Mesenchymal stem cell (in vitro differentiated cells and primary cell): ENCODE measurements around the gene SLC4A1.
A peak's percentile ranks its signal among the peaks of the same experiment; 100 is the strongest.

Experiments
- DNase-seq: peaks from one replicate; pipeline ENCODE4 v3.0.0-alpha.2; 2013
- H2AFZ ChIP-seq: one replicate; pipeline ENCODE4 v1.6.1; 2013; ENCODE audit warnings: low read depth, mild to moderate bottlenecking, control low read depth, inconsistent platforms, low read length, moderate library complexity
- H2AK5ac ChIP-seq: 2 replicates; pipeline ENCODE4 v1.6.1; 2013; ENCODE audit warnings: low read length, moderate library complexity, mild to moderate bottlenecking, inconsistent platforms; ENCODE audit not compliant: severe bottlenecking
- H2BK120ac ChIP-seq: one replicate; pipeline ENCODE4 v1.6.1; 2013; ENCODE audit warnings: low read depth, mild to moderate bottlenecking, inconsistent platforms, low read length, moderate library complexity
- H2BK12ac ChIP-seq, 2 experiments: one replicate each; pipeline ENCODE4 v1.6.1; 2013; ENCODE audit warnings: inconsistent platforms in 2 of 2, low read length in 2 of 2, mild to moderate bottlenecking in 2 of 2, moderate library complexity in 2 of 2, control low read depth in 1 of 2
- H2BK15ac ChIP-seq: one replicate; pipeline ENCODE4 v1.6.1; 2013; ENCODE audit warnings: mild to moderate bottlenecking, low read depth, inconsistent platforms; ENCODE audit not compliant: poor library complexity, severe bottlenecking
- H2BK5ac ChIP-seq: 2 replicates; pipeline ENCODE4 v1.6.1; 2013; ENCODE audit warnings: low read depth, mild to moderate bottlenecking, low read length, control low read depth, inconsistent platforms; ENCODE audit not compliant: poor library complexity, severe bottlenecking
- H3K14ac ChIP-seq, 2 experiments: one replicate each; pipeline ENCODE4 v1.6.1; 2013; ENCODE audit warnings: inconsistent platforms in 2 of 2, low read length in 2 of 2, control low read depth in 1 of 2, mild to moderate bottlenecking in 1 of 2, moderate library complexity in 1 of 2
- H3K18ac ChIP-seq, 2 experiments: one replicate each; pipeline ENCODE4 v1.6.1; 2013; ENCODE audit warnings: inconsistent platforms in 2 of 2, low read length in 2 of 2, control low read depth in 1 of 2, low read depth in 1 of 2, mild to moderate bottlenecking in 1 of 2
- H3K23ac ChIP-seq, 2 experiments: one replicate each; pipeline ENCODE4 v1.6.1; 2013; ENCODE audit warnings: inconsistent platforms in 2 of 2, low read length in 2 of 2, mild to moderate bottlenecking in 2 of 2, moderate library complexity in 2 of 2, control low read depth in 1 of 2
- H3K27ac ChIP-seq: 2 replicates; pipeline ENCODE4 v1.5.1; 2013; ENCODE audit warnings: mild to moderate bottlenecking, moderate library complexity, low read length, control low read depth, inconsistent platforms; ENCODE audit not compliant: poor library complexity, severe bottlenecking
- H3K27me3 ChIP-seq, 2 experiments: 2 replicates each; pipeline versions ENCODE4 v1.6.1 to v1.7.0; 2013; ENCODE audit warnings: low read length in 2 of 2, mild to moderate bottlenecking in 2 of 2, moderate library complexity in 2 of 2, control low read depth in 1 of 2, inconsistent platforms in 1 of 2; ENCODE audit not compliant: control insufficient read depth in 1 of 2, insufficient read depth in 1 of 2
- H3K36me3 ChIP-seq, 2 experiments: 2 replicates each; pipeline versions ENCODE4 v1.6.1 to v1.7.0; 2013; ENCODE audit warnings: low read length in 2 of 2, control low read depth in 1 of 2, inconsistent platforms in 1 of 2, low read depth in 1 of 2, mild to moderate bottlenecking in 1 of 2; ENCODE audit not compliant: insufficient read depth in 2 of 2, control insufficient read depth in 1 of 2
- H3K4ac ChIP-seq, 2 experiments: one replicate each; pipeline ENCODE4 v1.6.1; 2013; ENCODE audit warnings: inconsistent platforms in 2 of 2, low read length in 2 of 2, mild to moderate bottlenecking in 2 of 2, moderate library complexity in 2 of 2, control low read depth in 1 of 2, low read depth in 1 of 2
- H3K4me1 ChIP-seq: 2 replicates; pipeline ENCODE4 v1.6.1; 2013; ENCODE audit warnings: low read depth, low read length, control low read depth; ENCODE audit not compliant: control insufficient read depth, insufficient read depth
- H3K4me2 ChIP-seq: 2 replicates; pipeline ENCODE4 v1.6.1; 2013; ENCODE audit warnings: low read length, mild to moderate bottlenecking, inconsistent platforms; ENCODE audit not compliant: poor library complexity, severe bottlenecking
- H3K4me3 ChIP-seq, 2 experiments: 2 replicates each; pipeline versions ENCODE4 v1.5.1 to v1.7.0; 2013; ENCODE audit warnings: low read length in 2 of 2, mild to moderate bottlenecking in 2 of 2, control low read depth in 1 of 2, low read depth in 1 of 2; ENCODE audit not compliant: insufficient read depth in 1 of 2
- H3K79me1 ChIP-seq: replicated peaks from 2 replicates; pipeline ENCODE4 v1.6.1; 2013; ENCODE audit warnings: mild to moderate bottlenecking, control low read depth, low read length, inconsistent platforms; ENCODE audit not compliant: poor library complexity, severe bottlenecking
- H3K9ac ChIP-seq: 2 replicates; pipeline ENCODE4 v1.7.0; 2013; ENCODE audit warnings: mild to moderate bottlenecking, low read length, moderate library complexity
- H3K9me3 ChIP-seq: 2 replicates; pipeline ENCODE4 v1.7.0; 2013; ENCODE audit warnings: mild to moderate bottlenecking, low read length; ENCODE audit not compliant: control insufficient read depth
- H4K8ac ChIP-seq: one replicate; pipeline ENCODE4 v1.6.1; 2013; ENCODE audit warnings: inconsistent platforms, mild to moderate bottlenecking, low read length, moderate library complexity
- H4K91ac ChIP-seq: one replicate; pipeline ENCODE4 v1.6.1; 2013; ENCODE audit warnings: mild to moderate bottlenecking, low read length, inconsistent platforms
- WGBS: methylation state at CpG from one replicate; pipeline ENCODE4 v1.1.7; 2013; ENCODE audit warnings: mixed read lengths; 5-methylcytosine and 5-hydroxymethylcytosine counted together

SLC4A1 gene

GRCh38 chr17:44214896-44215295 is 53.0 kb downstream of the SLC4A1 start:
- no peak overlapping the region for H2AK5ac ChIP-seq
- no peak for DNase-seq
- H3K79me1 ChIP-seq = peaks cover 31% of the 10 kb centered on the region
- no peaks in the 10 kb centered on the region for H3K27me3 ChIP-seq
- no peak overlapping the region for H3K14ac ChIP-seq
- 96% methylated on average over 6 of the region's 6 CpGs for WGBS
- no peak overlapping the region for H3K4me2 ChIP-seq
- H3K36me3 ChIP-seq = peaks cover 52 to 68% of the 10 kb centered on the region in 2 experiments
- no peak overlapping the region for H4K91ac ChIP-seq
- H3K4me1 ChIP-seq = peaks cover 29% of the 10 kb centered on the region
- H3K9me3 ChIP-seq = peaks cover 8% of the 10 kb centered on the region
- H2BK5ac ChIP-seq = no peak overlapping the region
- no peak overlapping the region for H2BK15ac ChIP-seq
- H3K23ac ChIP-seq = no peak overlapping the region
- no peak overlapping the region for H3K4me3 ChIP-seq
- no peak overlapping the region for H3K27ac ChIP-seq
- H3K9ac ChIP-seq = no peak overlapping the region
- no peak overlapping the region for H2BK12ac ChIP-seq
- no peak overlapping the region for H4K8ac ChIP-seq
- no peak overlapping the region for H3K4ac ChIP-seq
- H2AFZ ChIP-seq = no peak overlapping the region
- H3K18ac ChIP-seq = no peak overlapping the region
- H2BK120ac ChIP-seq = no peak overlapping the region

- peaks cover 60 to 75% of the 10 kb centered on the region in 2 experiments for H3K36me3 ChIP-seq
- H3K4ac ChIP-seq = no peak overlapping the region
- no peak overlapping the region for H3K23ac ChIP-seq
- no peak overlapping the region for H4K91ac ChIP-seq
- no peak overlapping the region for H2BK120ac ChIP-seq
- H3K79me1 ChIP-seq = peaks cover 38% of the 10 kb centered on the region
- H3K27ac ChIP-seq = no peak overlapping the region
- no peaks in the 10 kb centered on the region for H3K27me3 ChIP-seq
- 82% methylated on average over 1 of the region's 1 CpG for WGBS
- H2BK12ac ChIP-seq = no peak overlapping the region
- H3K9ac ChIP-seq = no peak overlapping the region
- H3K9me3 ChIP-seq = peaks cover 8% of the 10 kb centered on the region
- peaks cover 29% of the 10 kb centered on the region for H3K4me1 ChIP-seq
- no peak overlapping the region for H3K18ac ChIP-seq
- DNase-seq = no peak
- H3K14ac ChIP-seq = no peak overlapping the region
- H2AFZ ChIP-seq = no peak overlapping the region
- H2BK5ac ChIP-seq = no peak overlapping the region
- no peak overlapping the region for H3K4me2 ChIP-seq
- no peak overlapping the region for H4K8ac ChIP-seq
- H2BK15ac ChIP-seq = no peak overlapping the region
- H2AK5ac ChIP-seq = no peak overlapping the region
- no peak overlapping the region for H3K4me3 ChIP-seq
Measured at GRCh38 chr17:44214230-44214494, 53.8 kb downstream of the SLC4A1 start.

GRCh38 chr17:44213403-44214229 is 54.3 kb downstream of the SLC4A1 start:
- Histone ChIP-seq H3K79me1 (peaks cover 38% of the 10 kb centered on the region), H3K36me3 (peaks cover 65 to 81% of the 10 kb centered on the region in 2 experiments), H3K4me3 (no peak overlapping the region), H3K27me3 (no peaks in the 10 kb centered on the region), H3K9ac (peak overlapping the region; percentile 22), H3K23ac (no peak overlapping the region), H2AFZ (no peak overlapping the region), H2BK15ac (no peak overlapping the region), H3K4me1 (peaks cover 29% of the 10 kb centered on the region), H3K9me3 (peaks cover 8% of the 10 kb centered on the region), H2BK5ac (no peak overlapping the region), H2AK5ac (no peak overlapping the region), H3K4me2 (no peak overlapping the region), H3K4ac (no peak overlapping the region), H4K8ac (no peak overlapping the region), H4K91ac (no peak overlapping the region), H2BK12ac (no peak overlapping the region), H3K18ac (no peak overlapping the region), H3K14ac (no peak overlapping the region), H3K27ac (no peak overlapping the region), H2BK120ac (no peak overlapping the region)
- 96% methylated on average over 12 of the region's 15 CpGs for WGBS
- DNase-seq = no peak

GRCh38 chr17:44212507-44213402 is 55.2 kb downstream of the SLC4A1 start:
- H3K23ac ChIP-seq = no peak overlapping the region
- 95% methylated on average over 31 of the region's 31 CpGs for WGBS
- peaks cover 72 to 89% of the 10 kb centered on the region in 2 experiments for H3K36me3 ChIP-seq
- no peak overlapping the region for H3K4me3 ChIP-seq
- no peak overlapping the region for H4K91ac ChIP-seq
- peaks cover 42% of the 10 kb centered on the region for H3K79me1 ChIP-seq
- H2BK15ac ChIP-seq = peak overlapping the region; percentile 17
- DNase-seq = no peak
- H2BK12ac ChIP-seq = peak overlapping the region in 1 of 2 experiments; percentile 12
- H2BK5ac ChIP-seq = no peak overlapping the region
- no peak overlapping the region for H3K4me2 ChIP-seq
- H3K9ac ChIP-seq = peak overlapping the region; percentile 22
- no peak overlapping the region for H3K14ac ChIP-seq
- H2BK120ac ChIP-seq = no peak overlapping the region
- H2AK5ac ChIP-seq = no peak overlapping the region
- H3K4ac ChIP-seq = no peak overlapping the region
- H3K27me3 ChIP-seq = no peaks in the 10 kb centered on the region
- no peak overlapping the region for H3K27ac ChIP-seq
- peaks cover 8% of the 10 kb centered on the region for H3K9me3 ChIP-seq
- H3K18ac ChIP-seq = no peak overlapping the region
- H4K8ac ChIP-seq = no peak overlapping the region
- peaks cover 27% of the 10 kb centered on the region for H3K4me1 ChIP-seq
- no peak overlapping the region for H2AFZ ChIP-seq
